ENCODE data around the gene LEMD1. TPM values are rescaled to one million over a fixed set of nuclear protein-coding genes. Genes with fewer than 3 reads are reported as not detected.
"Not testable (repeated sequence)": the region's sequence is repeated elsewhere in the genome, so short reads cannot be mapped to it uniquely, and the experiment has no call there.

LEMD1 gene
- total and polyA plus RNA-seq, 2 experiments from 2014 or later = not detected

GRCh38 chr1:205407970-205408369 is 13.9 kb downstream of the LEMD1 start:
- no peaks in the 10 kb centered on the region for H3F3A ChIP-seq (ENCODE audit: insufficient read depth)
- no peak overlapping the region for H3K27ac ChIP-seq
- H3K9me2 ChIP-seq (ENCODE audit: insufficient read depth) = no peaks in the 10 kb centered on the region
- DNase-seq = no peak
- no peaks in the 10 kb centered on the region for H3K79me2 ChIP-seq (ENCODE audit: insufficient read depth)
- peaks cover 36% of the 10 kb centered on the region for H3K27me3 ChIP-seq (replicated peaks; ENCODE audit: insufficient read depth)
- no peak overlapping the region for H3K4me3 ChIP-seq
- WGBS, 2 experiments (ENCODE audit: low coverage in 1 of 2, low lambda C conversion rate in 2 of 2, missing lambda C conversion rate in 2 of 2) = 37 to 45% methylated on average over 5 of the region's 5 CpGs
- no peaks in the 10 kb centered on the region for H4K20me1 ChIP-seq (ENCODE audit: insufficient read depth)
- no peaks in the 10 kb centered on the region for H3K9me3 ChIP-seq (ENCODE audit: low read depth)
- no peak overlapping the region for H2AFZ ChIP-seq
- no peaks in the 10 kb centered on the region for H3K4me1 ChIP-seq (ENCODE audit: insufficient read depth)
- H3K9ac ChIP-seq = no peak overlapping the region
- TF ChIP-seq EZH2 (IDR thresholded peaks at IDR 0.05; ENCODE audit: insufficient read depth, poor library complexity, severe bottlenecking) (no peak), EZH2phosphoT487 (IDR thresholded peaks at IDR 0.05; ENCODE audit: insufficient read depth, low read depth) (no peak)
- in situ Hi-C loops (cut with MboI) = no loop called here
- no peaks in the 10 kb centered on the region for H3K36me3 ChIP-seq (ENCODE audit: low read depth)
- H3K4me2 ChIP-seq (ENCODE audit: unreplicated experiment) = no peak overlapping the region

DNA sequence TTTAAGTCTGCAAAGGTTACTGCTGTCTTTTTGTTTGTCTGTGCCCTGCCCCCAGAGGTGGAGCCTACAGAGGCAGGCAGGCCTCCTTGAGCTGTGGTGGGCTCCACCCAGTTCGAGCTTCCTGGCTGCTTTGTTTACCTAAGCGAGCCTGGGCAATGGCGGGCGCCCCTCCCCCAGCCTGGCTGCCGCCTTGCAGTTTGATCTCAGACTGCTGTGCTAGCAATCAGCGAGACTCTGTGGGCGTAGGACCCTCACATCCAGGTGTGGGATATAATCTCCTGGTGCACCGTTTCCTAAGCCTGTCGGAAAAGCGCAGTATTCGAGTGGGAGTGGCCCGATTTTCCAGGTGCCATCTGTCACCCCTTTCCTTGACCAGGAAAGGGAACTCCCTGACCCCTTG is 15.6 kb downstream of the LEMD1 start:
- H3F3A ChIP-seq (ENCODE audit: insufficient read depth); H3K9me3 ChIP-seq (ENCODE audit: low read depth); H2AFZ ChIP-seq; H3K9me2 ChIP-seq (ENCODE audit: insufficient read depth); H3K4me3 ChIP-seq; H3K79me2 ChIP-seq (ENCODE audit: insufficient read depth); DNase-seq; H3K4me2 ChIP-seq (ENCODE audit: unreplicated experiment); H3K36me3 ChIP-seq (ENCODE audit: low read depth); H3K27ac ChIP-seq; H3K4me1 ChIP-seq (ENCODE audit: insufficient read depth); H3K9ac ChIP-seq; in situ Hi-C loops (cut with MboI); H4K20me1 ChIP-seq (ENCODE audit: insufficient read depth): not testable (repeated sequence)
- H3K27me3 ChIP-seq (replicated peaks; ENCODE audit: insufficient read depth) = peaks cover 22% of the 10 kb centered on the region
- WGBS, 2 experiments (ENCODE audit: low coverage in 1 of 2, low lambda C conversion rate in 2 of 2, missing lambda C conversion rate in 2 of 2) = 75 to 84% methylated on average over 9 to 12 of the region's 12 CpGs

GRCh38 chr1:205404484-205404883 is 17.4 kb downstream of the LEMD1 start:
- H3K36me3 ChIP-seq (ENCODE audit: low read depth); H3K4me3 ChIP-seq: not testable (repeated sequence)
- WGBS, 2 experiments (ENCODE audit: low coverage in 1 of 2, low lambda C conversion rate in 2 of 2, missing lambda C conversion rate in 2 of 2) = 55 to 63% methylated on average over 2 to 3 of the region's 3 CpGs

DNA sequence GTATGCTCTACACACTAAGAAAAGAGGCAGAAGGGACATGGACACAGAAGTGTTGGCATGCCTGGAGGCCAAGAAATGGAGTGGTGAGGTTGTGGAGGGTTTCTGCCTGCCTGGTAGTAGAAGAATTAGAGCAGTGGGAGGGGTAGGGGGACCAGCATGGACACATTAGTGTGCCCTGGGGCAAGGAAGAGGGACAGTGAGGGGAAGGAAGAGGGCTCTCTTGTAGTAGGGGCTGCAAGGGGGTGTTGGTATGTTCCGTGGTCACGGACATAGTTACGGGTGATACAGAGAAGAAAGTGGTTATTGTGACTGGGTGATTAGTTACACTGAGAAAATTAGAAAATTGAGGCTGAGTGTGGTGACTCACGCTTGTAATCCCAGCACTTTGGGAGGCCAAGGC is 23.3 kb downstream of the LEMD1 start:
- Histone ChIP-seq H3K9me3 (ENCODE audit: low read depth) (no peaks in the 10 kb centered on the region), H3K4me1 (ENCODE audit: insufficient read depth) (no peaks in the 10 kb centered on the region), H3K4me3 (no peak overlapping the region), H3F3A (ENCODE audit: insufficient read depth) (no peaks in the 10 kb centered on the region), H3K27me3 (replicated peaks; ENCODE audit: insufficient read depth) (peaks cover 28% of the 10 kb centered on the region), H4K20me1 (ENCODE audit: insufficient read depth) (no peaks in the 10 kb centered on the region), H3K4me2 (ENCODE audit: unreplicated experiment) (no peak overlapping the region), H2AFZ (no peak overlapping the region), H3K9ac (no peak overlapping the region), H3K36me3 (ENCODE audit: low read depth) (no peaks in the 10 kb centered on the region), H3K9me2 (ENCODE audit: insufficient read depth) (no peaks in the 10 kb centered on the region), H3K27ac (no peak overlapping the region), H3K79me2 (ENCODE audit: insufficient read depth) (no peaks in the 10 kb centered on the region)
- TF ChIP-seq EZH2phosphoT487 (IDR thresholded peaks at IDR 0.05; ENCODE audit: insufficient read depth, low read depth) = no peak
- no peak for TF ChIP-seq EZH2 (IDR thresholded peaks at IDR 0.05; ENCODE audit: insufficient read depth, poor library complexity, severe bottlenecking)
- in situ Hi-C loops (cut with MboI) = no loop called here
- no peak for DNase-seq
- WGBS, 2 experiments (ENCODE audit: low coverage in 1 of 2, low lambda C conversion rate in 2 of 2, missing lambda C conversion rate in 2 of 2) = 67 to 72% methylated on average over 4 of the region's 4 CpGs

More at GRCh38 chr1:205404484-205404883, 17.4 kb downstream of the LEMD1 start:
- H3K4me1 ChIP-seq (ENCODE audit: insufficient read depth); H3F3A ChIP-seq (ENCODE audit: insufficient read depth); H3K9me3 ChIP-seq (ENCODE audit: low read depth); H3K9me2 ChIP-seq (ENCODE audit: insufficient read depth); in situ Hi-C loops (cut with MboI); DNase-seq; H4K20me1 ChIP-seq (ENCODE audit: insufficient read depth); H3K9ac ChIP-seq; H3K79me2 ChIP-seq (ENCODE audit: insufficient read depth); H3K4me2 ChIP-seq (ENCODE audit: unreplicated experiment); H2AFZ ChIP-seq; H3K27ac ChIP-seq: not testable (repeated sequence)
- H3K27me3 ChIP-seq (replicated peaks; ENCODE audit: insufficient read depth) = peaks cover 17% of the 10 kb centered on the region

DNA sequence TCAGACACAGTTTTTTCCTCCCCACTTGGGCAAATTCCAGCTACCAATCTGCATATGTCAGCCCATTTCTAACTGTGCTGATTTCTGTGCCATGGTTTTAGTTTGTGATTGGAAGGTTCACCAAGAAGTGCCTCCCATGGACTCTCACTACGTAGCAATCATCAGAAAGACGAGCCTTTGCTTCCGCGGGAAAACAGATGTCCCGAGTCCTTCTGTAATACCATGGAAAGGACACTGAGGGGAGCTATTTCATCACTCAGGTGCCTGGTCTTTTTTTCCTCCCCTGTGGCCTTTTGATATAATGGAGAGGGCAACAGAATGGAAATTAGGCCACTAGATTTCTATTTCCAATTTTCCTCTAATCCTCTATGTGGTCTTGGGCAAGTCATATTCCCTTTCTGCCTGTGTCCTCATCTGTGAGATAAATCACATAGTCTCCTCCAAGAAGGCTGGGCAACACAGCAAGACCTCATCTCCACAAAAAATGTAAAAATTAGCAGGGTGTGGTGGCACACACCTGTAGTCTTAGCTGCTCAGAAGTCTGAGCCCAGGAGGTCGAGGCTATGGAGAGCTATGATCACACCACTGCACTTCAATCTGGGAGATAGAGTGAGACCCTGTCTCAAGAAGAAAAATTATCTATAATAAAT is 24.8 kb downstream of the LEMD1 start:
- no peaks in the 10 kb centered on the region for H3K79me2 ChIP-seq (ENCODE audit: insufficient read depth)
- H3K27me3 ChIP-seq (replicated peaks; ENCODE audit: insufficient read depth) = peaks cover 37% of the 10 kb centered on the region
- H3K4me3 ChIP-seq = no peak overlapping the region
- DNase-seq = peak; percentile 63
- WGBS, 2 experiments (ENCODE audit: low coverage in 1 of 2, low lambda C conversion rate in 2 of 2, missing lambda C conversion rate in 2 of 2) = 2 to 3% methylated on average over 6 of the region's 6 CpGs
- H3K4me1 ChIP-seq (ENCODE audit: insufficient read depth) = no peaks in the 10 kb centered on the region
- no peaks in the 10 kb centered on the region for H3K9me2 ChIP-seq (ENCODE audit: insufficient read depth)
- H3K4me2 ChIP-seq (ENCODE audit: unreplicated experiment) = no peak overlapping the region
- no peak overlapping the region for H2AFZ ChIP-seq
- no peak for TF ChIP-seq EZH2 (IDR thresholded peaks at IDR 0.05; ENCODE audit: insufficient read depth, poor library complexity, severe bottlenecking)
- TF ChIP-seq EZH2phosphoT487 (IDR thresholded peaks at IDR 0.05; ENCODE audit: insufficient read depth, low read depth) = no peak
- H3K9me3 ChIP-seq (ENCODE audit: low read depth) = no peaks in the 10 kb centered on the region
- no peaks in the 10 kb centered on the region for H3K36me3 ChIP-seq (ENCODE audit: low read depth)
- H3F3A ChIP-seq (ENCODE audit: insufficient read depth) = no peaks in the 10 kb centered on the region
- in situ Hi-C loops (cut with MboI) = no loop called here
- H3K27ac ChIP-seq = no peak overlapping the region
- H3K9ac ChIP-seq = no peak overlapping the region
- no peaks in the 10 kb centered on the region for H4K20me1 ChIP-seq (ENCODE audit: insufficient read depth)
